K562 (cell line): ENCODE measurements around the gene TEX35. TPM values are rescaled to one million over a fixed set of nuclear protein-coding genes. Genes with fewer than 3 reads are reported as not detected.

ENCODE experiments used
- ATAC-seq: fragments of 200-7000 bp; cut with Tn5 transposase; 3 replicates; pipeline ENCODE4 v1.9.1; 2020; ENCODE audit warnings: moderate library complexity
- BruUV-seq: library from RNA; stranded (reverse); fragments of 400-500 nt; replicated peaks from 2 replicates; lab custom pipeline; 2021; lab: Mats Ljungman, UMichigan
- CTCF ChIA-PET: fragments of 300-600 bp; formaldehyde crosslinking; extraction: SDS; loops from one replicate; lab custom pipeline; 2021; ENCODE audit warnings: low intra/inter-chr PET ratio; lab: Yijun Ruan, JAX
- POLR2A ChIA-PET: fragments of 300-600, 350-650 bp; sonication (Branson Sonifier 250); formaldehyde crosslinking; extraction: SDS; loops from one replicate; lab custom pipeline; 2021; ENCODE audit warnings: antibody characterized with exemption, inconsistent platforms; lab: Yijun Ruan, JAX
- DNase-seq, 4 experiments: peaks; one replicate each; pipeline versions ENCODE4 v3.0.0 to v3.0.0-alpha.2; 2011 to 2018; ENCODE audit warnings: low spot score in 3 of 4, mixed read lengths in 3 of 4; ENCODE audit errors: extremely low read depth in 1 of 4
- FAIRE-seq: peaks from 2 replicates; lab custom pipeline; 2011; peaks lifted over from hg19 to GRCh38; lab: Jason Lieb, UNC
- H2AFZ ChIP-seq: 2 replicates; pipeline ENCODE4 v1.6.0; 2011; ENCODE audit warnings: low read depth, low read length, control low read depth, inconsistent platforms
- H3K27ac ChIP-seq: fragments of 200-600 bp; 3 replicates; pipeline ENCODE4 v1.8.0; 2011; ENCODE audit warnings: low read depth, mild to moderate bottlenecking, control low read depth, inconsistent platforms, low read length, moderate library complexity, mixed read lengths; ENCODE audit errors: extremely low read depth
- H3K27me3 ChIP-seq, 2 experiments: fragments of 300-600 bp in 1 of 2; 2 replicates in 1 of 2; 3 replicates in 1 of 2; pipeline versions ENCODE4 v1.6.0 to v1.8.0; 2011; ENCODE audit warnings: inconsistent platforms in 2 of 2, low read length in 2 of 2, mild to moderate bottlenecking in 1 of 2, mixed read lengths in 1 of 2, moderate library complexity in 1 of 2; ENCODE audit not compliant: control insufficient read depth in 2 of 2, insufficient read depth in 2 of 2
- H3K36me3 ChIP-seq: fragments of 300-600 bp; 3 replicates; pipeline ENCODE4 v1.8.0; 2011; ENCODE audit warnings: mild to moderate bottlenecking, low read length, inconsistent platforms; ENCODE audit not compliant: control insufficient read depth, insufficient read depth
- H3K4me1 ChIP-seq, 2 experiments: fragments of 200-600 bp in 1 of 2; replicated peaks in 1 of 2; 2 replicates in 1 of 2; 3 replicates in 1 of 2; pipeline versions ENCODE4 v1.5.1 to v1.8.0; 2011; ENCODE audit warnings: inconsistent platforms in 2 of 2, low read length in 2 of 2, mild to moderate bottlenecking in 1 of 2, mixed read lengths in 1 of 2, moderate library complexity in 1 of 2; ENCODE audit not compliant: control insufficient read depth in 2 of 2, insufficient read depth in 2 of 2
- H3K4me2 ChIP-seq: 2 replicates; pipeline ENCODE4 v1.6.1; 2011; ENCODE audit warnings: low read length, control low read depth, inconsistent platforms, mixed read lengths; ENCODE audit not compliant: insufficient read depth
- H3K4me3 ChIP-seq: fragments of 200-600 bp; sonication (generic), shearing (Covaris generic); 2 replicates; pipeline ENCODE4 v1.5.1; 2016; ENCODE audit warnings: control low read depth, inconsistent platforms
- H3K79me2 ChIP-seq: fragments of 200-600 bp; 3 replicates; pipeline ENCODE4 v1.8.0; 2011; ENCODE audit warnings: low read length, inconsistent platforms; ENCODE audit not compliant: control insufficient read depth, insufficient read depth
- H3K9ac ChIP-seq, 2 experiments: 2 replicates each; pipeline versions ENCODE4 v1.6.0 to v1.6.1; 2011; ENCODE audit warnings: low read depth in 2 of 2, low read length in 2 of 2, control low read depth in 1 of 2, inconsistent platforms in 1 of 2, mild to moderate bottlenecking in 1 of 2, mixed read lengths in 1 of 2; ENCODE audit not compliant: insufficient read depth in 1 of 2
- H3K9me1 ChIP-seq: one replicate; pipeline ENCODE4 v1.6.0; 2011; ENCODE audit warnings: inconsistent platforms, mild to moderate bottlenecking, low read length, moderate library complexity; ENCODE audit not compliant: control insufficient read depth, insufficient read depth
- H3K9me3 ChIP-seq: replicated peaks from 2 replicates; pipeline ENCODE4 v1.5.1; 2011; ENCODE audit warnings: low read depth, low read length, inconsistent platforms; ENCODE audit not compliant: control insufficient read depth, insufficient read depth
- H4K20me1 ChIP-seq: replicated peaks from 2 replicates; pipeline ENCODE4 v1.6.1; 2011; ENCODE audit warnings: low read length, inconsistent platforms, mixed read lengths; ENCODE audit not compliant: control insufficient read depth, insufficient read depth
- ATF7 ChIP-seq: fragments of 450-650 bp; IDR thresholded peaks from 2 replicates; pipeline ENCODE4 v1.7.1; 2014; ENCODE audit warnings: mild to moderate bottlenecking, moderate library complexity
- CCNT2 ChIP-seq: IDR thresholded peaks from 2 replicates; pipeline ENCODE4 v1.6.1; 2011; ENCODE audit warnings: borderline replicate concordance, low read depth, mild to moderate bottlenecking, moderate library complexity, mixed read lengths, low read length; ENCODE audit not compliant: insufficient read length; ENCODE audit errors: extremely low read depth
- CEBPG ChIP-seq, 3 experiments: fragments of 200-800 bp in 1 of 3; sonication (Bioruptor generic) in 1 of 3; sonication (generic) in 1 of 3; formaldehyde crosslinking in 1 of 3; IDR thresholded peaks in 2 of 3; conservative IDR thresholded peaks in 1 of 3; 2 replicates each; pipeline versions ENCODE4 v1.6.1 to v1.8.0; 2016 to 2022; ENCODE audit warnings: missing compliant biosample characterization in 2 of 3, missing genetic modification characterization in 2 of 3, mild to moderate bottlenecking in 1 of 3, missing genetic modification reagents in 1 of 3
- DLX4 ChIP-seq: fragments of 250-450 bp; sonication (Bioruptor Pico); IDR thresholded peaks from 2 replicates; pipeline ENCODE4 v1.6.1; 2021; ENCODE audit warnings: mild to moderate bottlenecking
- ERF ChIP-seq: fragments of 450-650 bp; formaldehyde crosslinking; IDR thresholded peaks from 2 replicates; pipeline ENCODE4 v1.4.0; 2020; ENCODE audit warnings: mild to moderate bottlenecking, mixed read lengths
- NELFE ChIP-seq: IDR thresholded peaks from 2 replicates; pipeline ENCODE4 v1.6.1; 2011; ENCODE audit warnings: mild to moderate bottlenecking; ENCODE audit not compliant: insufficient read depth, insufficient read length
- NR2C2 ChIP-seq, 2 experiments: fragments of 200-800 bp in 1 of 2; sonication (Bioruptor generic) in 1 of 2; sonication (generic) in 1 of 2; formaldehyde crosslinking in 1 of 2; IDR thresholded peaks; 2 replicates each; pipeline versions ENCODE4 v1.6.1 to v1.8.0; 2016 to 2022; ENCODE audit warnings: mild to moderate bottlenecking in 1 of 2, missing compliant biosample characterization in 1 of 2, missing genetic modification characterization in 1 of 2, missing genetic modification reagents in 1 of 2
- NR3C1 ChIP-seq: sonication (generic); formaldehyde crosslinking; IDR thresholded peaks from 2 replicates; pipeline ENCODE4 v1.8.1; 2022; ENCODE audit warnings: missing genetic modification reagents
- TCF7L2 ChIP-seq: fragments of 150-350 bp; IDR thresholded peaks from 2 replicates; pipeline ENCODE4 v1.6.1; 2016; ENCODE audit warnings: low read depth, mild to moderate bottlenecking, low read length, moderate library complexity
- ZNF740 ChIP-seq, 3 experiments: fragments of 200-800 bp in 1 of 3; sonication (Bioruptor generic) in 1 of 3; sonication (generic) in 1 of 3; formaldehyde crosslinking in 1 of 3; IDR thresholded peaks; 2 replicates each; pipeline versions ENCODE4 v1.6.1 to v1.8.0; 2016 to 2022; ENCODE audit warnings: mild to moderate bottlenecking in 2 of 3, missing compliant biosample characterization in 2 of 3, missing genetic modification characterization in 2 of 3, missing genetic modification reagents in 1 of 3
- WGBS: fragments of 100-300 bp; shearing (Covaris generic); methylation state at CpG from one replicate; pipeline ENCODE4 v1.1.6; 2016; ENCODE audit warnings: low coverage, mixed read lengths; ENCODE audit not compliant: insufficient coverage; ENCODE audit errors: missing lambda C conversion rate; 5-methylcytosine and 5-hydroxymethylcytosine counted together
- in situ Hi-C: fragments of 300-500 bp; cut with MboI; formaldehyde crosslinking; loops from 4 replicates; pipeline ENCODE4 v1.15.0; 2018; ENCODE audit warnings: inconsistent platforms, mixed read lengths
- intact Hi-C: fragments of 100-400 bp; cut with micrococcal nuclease; formaldehyde crosslinking; loops from 2 replicates; pipeline ENCODE4 v1.14.2; 2022
- polyA plus RNA-seq, 8 experiments: library from polyadenylated mRNA; depleted of rRNA in 4 of 8; stranded (reverse) in 5 of 8; unstranded in 3 of 8; fragments of >200 nt; fragmentation: Nextera tagmentation in 2 of 8; fragmentation: Illumina TruSeq in 1 of 8; extraction: Ambion mirVana in 2 of 8; extraction: Trizol in 1 of 8; gene quantifications; 2 replicates each; pipeline versions ENCODE4 v1.2.1 to v1.2.3, GENCODE V29; 2011 to 2014; ENCODE audit warnings: inconsistent platforms in 1 of 8, missing spikeins in 1 of 8
- total RNA-seq, 7 experiments: library from RNA; depleted of rRNA in 6 of 7; stranded (reverse); fragments of >200 nt in 6 of 7; fragmentation: Illumina TruSeq in 2 of 7; extraction: Trizol in 2 of 7; gene quantifications; 2 replicates each; pipeline versions ENCODE4 v1.2.1 to v1.2.3, GENCODE V29; 2011 to 2021; ENCODE audit warnings: low replicate concordance in 1 of 7

Gene TEX35
- total and polyA plus RNA-seq, 9 of the 15 experiments (the other 6 are each of a cell fraction or from before 2014, with no cell fraction given), result not detected

GRCh38 chr1:178464141-178464540, 48.8 kb upstream of the TEX35 start:
- 5% methylated on average over 1 of the region's 1 CpG for WGBS

More at GRCh38 chr1:178464141-178464540, 48.8 kb upstream of the TEX35 start:
- no peak for ATAC-seq
- FAIRE-seq, result no peak
- BruUV-seq, result no TSS peak
- H3K36me3 ChIP-seq, result no peaks in the 10 kb centered on the region
- no peaks in the 10 kb centered on the region for H3K27me3 ChIP-seq
- ChIA-PET CTCF (no interaction called here), POLR2A (interaction anchor here (0.7 kb wide), 1 partner anchor 44 kb away, joined by 3 read pairs; no protein-coding TSS in a partner anchor)
- H2AFZ ChIP-seq, result no peak overlapping the region
- H3K27ac ChIP-seq, result no peak overlapping the region
- H3K79me2 ChIP-seq, result no peaks in the 10 kb centered on the region
- no peaks in the 10 kb centered on the region for H4K20me1 ChIP-seq
- H3K9me1 ChIP-seq, result no peaks in the 10 kb centered on the region
- H3K4me1 ChIP-seq, result no peaks in the 10 kb centered on the region
- in situ Hi-C loops, result no loop called here
- intact Hi-C loops, result no loop called here
- no peak overlapping the region for H3K9ac ChIP-seq
- no peaks in the 10 kb centered on the region for H3K9me3 ChIP-seq
- no peak overlapping the region for H3K4me3 ChIP-seq
- TF ChIP-seq CEBPG (CRISPR knock-in tag; IDR thresholded peaks at IDR 0.05), result no peak
- no peak for TF ChIP-seq CEBPG (tag; conservative IDR thresholded peaks at IDR 0.05 in 1 of 2, IDR thresholded peaks at IDR 0.05 in 1 of 2)
- TF ChIP-seq NELFE, result no peak
- no peak for TF ChIP-seq NR3C1 (CRISPR knock-in tag)
- no peak for TF ChIP-seq DLX4
- no peak for TF ChIP-seq CCNT2
- TF ChIP-seq ATF7, result no peak
- TF ChIP-seq NR2C2 (CRISPR knock-in tag; IDR thresholded peaks at IDR 0.05), result no peak
- TF ChIP-seq NR2C2 (tag; IDR thresholded peaks at IDR 0.05), result no peak
- TF ChIP-seq ZNF740 (CRISPR knock-in tag; IDR thresholded peaks at IDR 0.05), result no peak
- TF ChIP-seq ZNF740 (tag; IDR thresholded peaks at IDR 0.05), result no peak
- TF ChIP-seq ERF, result no peak
- TF ChIP-seq TCF7L2, result no peak
- DNase-seq, result no peak
- H3K4me2 ChIP-seq, result no peak overlapping the region
